HCT116 (cell line): Measurements from ENCODE around the gene UMAD1. TPM values are rescaled to one million over a fixed set of nuclear protein-coding genes. Genes with fewer than 3 reads are reported as not detected.

ENCODE experiments used
- ATAC-seq: fragments of 200-7000 bp; cut with Tn5 transposase; 2 replicates; pipeline ENCODE4 v1.9.1; 2020; ENCODE audit warnings: mild to moderate bottlenecking, moderate library complexity
- BruUV-seq: library from RNA; stranded (reverse); fragments of 400-500 nt; replicated peaks from 2 replicates; lab custom pipeline; 2021; lab: Mats Ljungman, UMichigan
- CTCF ChIA-PET: fragments of 300-600 bp; sonication (Branson Sonifier 250); formaldehyde crosslinking; loops from one replicate; lab custom pipeline; 2021; ENCODE audit warnings: antibody characterized with exemption; lab: Charles Lee
- POLR2A ChIA-PET: fragments of 300-600, 350-600 bp; sonication (Branson Sonifier 250); formaldehyde crosslinking; loops from one replicate; lab custom pipeline; 2021; ENCODE audit warnings: antibody characterized with exemption; lab: Charles Lee
- RAD21 ChIA-PET, 2 experiments: fragments of 300-600 bp; sonication (Branson Sonifier 250); formaldehyde crosslinking; loops; one replicate each; lab custom pipeline; 2023; ENCODE audit warnings: low total read pairs in 2 of 2; ENCODE audit not compliant: uncharacterized antibody in 2 of 2, unreplicated experiment in 2 of 2, low non-redundant PET in 1 of 2; lab: Charles Lee
- DNase-seq: peaks from one replicate; pipeline ENCODE4 v3.0.0-alpha.2; 2010; ENCODE audit warnings: low read depth, low spot score
- H2AFZ ChIP-seq: fragments of 200-600 bp; shearing (Covaris generic), sonication (generic); 2 replicates; pipeline ENCODE4 v1.6.1; 2017; ENCODE audit warnings: low read depth, mixed run types, mixed read lengths, antibody characterized with exemption, low read length; ENCODE audit not compliant: poor library complexity, severe bottlenecking
- H3K27ac ChIP-seq: 2 replicates; pipeline ENCODE4 v1.5.1; 2012; ENCODE audit warnings: low read depth, low read length
- H3K27me3 ChIP-seq: fragments of 200-600 bp; sonication (generic); 2 replicates; pipeline ENCODE4 v1.6.1; 2016; ENCODE audit warnings: mixed run types, low read length, mixed read lengths; ENCODE audit not compliant: insufficient read depth
- H3K36me3 ChIP-seq, 2 experiments: fragments of 200-500 bp in 1 of 2; fragments of 200-600 bp in 1 of 2; sonication (Bioruptor generic) in 1 of 2; sonication (generic) in 1 of 2; 2 replicates each; pipeline versions ENCODE4 v1.5.1 to v1.6.1; 2014 to 2016; ENCODE audit warnings: low read length in 2 of 2, inconsistent platforms in 1 of 2, mixed read lengths in 1 of 2, mixed run types in 1 of 2; ENCODE audit not compliant: insufficient read depth in 2 of 2, control insufficient read depth in 1 of 2
- H3K4me1 ChIP-seq, 2 experiments: fragments of 200-600 bp in 1 of 2; sonication (generic) in 1 of 2; 2 replicates each; pipeline versions ENCODE4 v1.5.1 to v1.6.1; 2012 to 2017; ENCODE audit warnings: low read length in 2 of 2, inconsistent platforms in 1 of 2, mild to moderate bottlenecking in 1 of 2, mixed read lengths in 1 of 2, mixed run types in 1 of 2, moderate library complexity in 1 of 2; ENCODE audit not compliant: insufficient read depth in 2 of 2, control insufficient read depth in 1 of 2
- H3K4me2 ChIP-seq: fragments of 200-600 bp; sonication (generic); 2 replicates; pipeline ENCODE4 v1.6.1; 2017; ENCODE audit warnings: mixed run types, low read length, mixed read lengths
- H3K4me3 ChIP-seq, 2 experiments: fragments of 200-600 bp in 1 of 2; sonication (generic) in 1 of 2; replicated peaks in 1 of 2; 2 replicates each; pipeline ENCODE4 v1.5.1; 2011 to 2016; ENCODE audit warnings: low read length in 2 of 2, control low read depth in 1 of 2, low read depth in 1 of 2, mild to moderate bottlenecking in 1 of 2, mixed read lengths in 1 of 2, mixed run types in 1 of 2
- H3K79me2 ChIP-seq: fragments of 200-600 bp; sonication (generic); 2 replicates; pipeline ENCODE4 v1.6.1; 2017; ENCODE audit warnings: mild to moderate bottlenecking, mixed run types, low read length, moderate library complexity, mixed read lengths; ENCODE audit not compliant: insufficient read depth
- H3K9ac ChIP-seq: fragments of 200-600 bp; sonication (generic); 2 replicates; pipeline ENCODE4 v1.6.1; 2016; ENCODE audit warnings: low read length, mixed read lengths
- H3K9me2 ChIP-seq: fragments of 200-600 bp; sonication (generic), shearing (Covaris generic); 2 replicates; pipeline ENCODE4 v1.6.1; 2017; ENCODE audit warnings: mixed run types, mild to moderate bottlenecking, moderate library complexity; ENCODE audit not compliant: insufficient read depth
- H3K9me3 ChIP-seq, 2 experiments: fragments of 200-500 bp in 1 of 2; fragments of 200-600 bp in 1 of 2; sonication (Bioruptor generic) in 1 of 2; sonication (generic) in 1 of 2; 2 replicates each; pipeline ENCODE4 v1.6.1; 2014 to 2017; ENCODE audit warnings: low read length in 2 of 2, mixed read lengths in 2 of 2, inconsistent platforms in 1 of 2, low read depth in 1 of 2, mild to moderate bottlenecking in 1 of 2, mixed run types in 1 of 2, moderate library complexity in 1 of 2; ENCODE audit not compliant: control insufficient read depth in 1 of 2, insufficient read depth in 1 of 2
- H4K20me1 ChIP-seq: fragments of 200-600 bp; sonication (generic), shearing (Covaris generic); 2 replicates; pipeline ENCODE4 v1.6.1; 2017; ENCODE audit warnings: mixed run types, mild to moderate bottlenecking, moderate library complexity; ENCODE audit not compliant: insufficient read depth
- CBX3 ChIP-seq: IDR thresholded peaks from 2 replicates; pipeline ENCODE4 v1.6.1; 2012; ENCODE audit warnings: low read depth
- CEBPB ChIP-seq: IDR thresholded peaks from 2 replicates; pipeline ENCODE4 v1.6.1; 2012; ENCODE audit warnings: low read depth
- CTCF ChIP-seq, 3 experiments: fragments of 200-600 bp in 1 of 3; sonication (generic) in 1 of 3; IDR thresholded peaks in 2 of 3; conservative IDR thresholded peaks in 1 of 3; 2 replicates each; pipeline ENCODE4 v1.5.1; 2012 to 2017; ENCODE audit warnings: low read depth in 2 of 3, low read length in 2 of 3, antibody characterized with exemption in 1 of 3, borderline replicate concordance in 1 of 3, control low read depth in 1 of 3, mild to moderate bottlenecking in 1 of 3, mixed read lengths in 1 of 3, mixed run types in 1 of 3, moderate library complexity in 1 of 3; ENCODE audit not compliant: insufficient read depth in 1 of 3
- EGR1 ChIP-seq: IDR thresholded peaks from 2 replicates; pipeline ENCODE4 v1.6.1; 2012; ENCODE audit warnings: low read depth
- EZH2 ChIP-seq: fragments of 200-600 bp; sonication (generic); IDR thresholded peaks from 2 replicates; pipeline ENCODE4 v1.6.1; 2017; ENCODE audit warnings: antibody characterized with exemption, mixed run types
- FOSL1 ChIP-seq: IDR thresholded peaks from 2 replicates; pipeline ENCODE4 v1.6.1; 2012; ENCODE audit warnings: low read depth
- JUND ChIP-seq: IDR thresholded peaks from 2 replicates; pipeline ENCODE4 v1.6.1; 2012
- MAX ChIP-seq: IDR thresholded peaks from 2 replicates; pipeline ENCODE4 v1.6.1; 2012
- POLR2AphosphoS5 ChIP-seq: IDR thresholded peaks from 2 replicates; pipeline ENCODE4 v1.6.1; 2011; ENCODE audit warnings: mild to moderate bottlenecking, low read depth, low read length, moderate library complexity
- SP1 ChIP-seq: IDR thresholded peaks from 2 replicates; pipeline ENCODE4 v1.6.1; 2012; ENCODE audit warnings: low read depth
- SRF ChIP-seq: IDR thresholded peaks from 2 replicates; pipeline ENCODE4 v1.6.1; 2012; ENCODE audit warnings: low read depth
- TCF7L2 ChIP-seq: IDR thresholded peaks from 2 replicates; pipeline ENCODE4 v1.7.0; 2011; ENCODE audit warnings: borderline replicate concordance, inconsistent platforms; ENCODE audit not compliant: insufficient read depth, insufficient read length; ENCODE audit errors: extremely low read depth
- intact Hi-C: fragments of 100-400 bp; cut with micrococcal nuclease; formaldehyde crosslinking; loops from 2 replicates; pipeline ENCODE4 v1.10.0; 2022
- total RNA-seq: library from RNA; stranded (reverse); gene quantifications from one replicate; pipeline ENCODE4 v1.2.1, GENCODE V29; 2021; ENCODE audit not compliant: unreplicated experiment

Gene UMAD1
- total RNA-seq, 1 experiment from 2014 or later, result 12.7 TPM

- Histone ChIP-seq H3K27me3 (no peaks in the 10 kb centered on the region), H3K9me2 (no peaks in the 10 kb centered on the region), H3K9ac (peak overlapping the region; percentile 19), H3K36me3 (no peaks in the 10 kb centered on the region), H3K27ac (peak overlapping the region; percentile 71; the same call in 1 of the 2 replicates), H3K79me2 (no peaks in the 10 kb centered on the region), H2AFZ (no peak overlapping the region), H4K20me1 (no peaks in the 10 kb centered on the region), H3K9me3 (no peaks in the 10 kb centered on the region), H3K4me1 (peaks cover 29 to 47% of the 10 kb centered on the region in 2 experiments), H3K4me3 (peak overlapping the region in 1 of 2 experiments; percentile 41; a peak in 2 of 4 replicates), H3K4me2 (peak overlapping the region; percentile 69)
- intact Hi-C loops, result no loop called here
- CTCF ChIA-PET, result interaction anchor here (1.7 kb wide), 1 partner anchor 16 kb away, joined by 5 read pairs; no protein-coding TSS in a partner anchor
- POLR2A ChIA-PET, result interaction anchor here (1.2 to 1.3 kb wide), 2 partner anchors 9 to 15 kb away, joined by 3 to 4 read pairs; no protein-coding TSS in a partner anchor
- TF ChIP-seq CTCF (IDR thresholded peaks at IDR 0.05 in 2 of 3, conservative IDR thresholded peaks at IDR 0.05 in 1 of 3; ENCODE audit: borderline replicate concordance in 1 of 3, insufficient read depth in 1 of 3, low read depth in 2 of 3, low read length in 2 of 3) (no peak), CEBPB (no peak), JUND (peak; percentile 60), EGR1 (no peak), MAX (no peak), SP1 (peak; percentile 36), CBX3 (peak; percentile 48; the same call in 1 of the 2 replicates), FOSL1 (peak; percentile 73), EZH2 (no peak), SRF (no peak), POLR2AphosphoS5 (no peak), TCF7L2 (no peak)
- BruUV-seq, result no TSS peak
- RAD21 ChIA-PET, result interaction anchor here in 1 of 2 experiments (0.6 kb wide), 1 partner anchor 173 kb away, joined by 3 read pairs; no protein-coding TSS in a partner anchor
- ATAC-seq, result peak; percentile 84
- DNase-seq, result peak; percentile 65
These were observed 56.0 kb downstream of the UMAD1 start for GRCh38 chr7:7696458-7697119.
